PC-3 (cell line): ENCODE data around the gene SPC24.

Experiments used
- CTCF ChIP-seq: fragments of 300-600 bp; sonication (generic); conservative IDR thresholded peaks from 2 replicates; pipeline ENCODE4 v1.5.1; 2017; ENCODE audit warnings: antibody characterized with exemption, low read depth, mild to moderate bottlenecking, low read length
- EZH2 ChIP-seq: fragments of 300-600 bp; sonication (generic); IDR thresholded peaks from one replicate; pipeline ENCODE4 v1.6.1; 2017; ENCODE audit warnings: antibody characterized with exemption, mild to moderate bottlenecking, low read length; ENCODE audit not compliant: unreplicated experiment

- no peak for TF ChIP-seq CTCF
- TF ChIP-seq EZH2 = no peak
Observed at GRCh38 chr19:11165486-11166030, 10.0 kb upstream of the SPC24 start.
